Measurements from ENCODE around the gene MANEAL. TPM values are rescaled to one million over a fixed set of nuclear protein-coding genes. Genes with fewer than 3 reads are reported as not detected.

The MANEAL gene
- polyA plus RNA-seq, 3 donors = 0.24 to 0.56 TPM; not detected in 1

DNA sequence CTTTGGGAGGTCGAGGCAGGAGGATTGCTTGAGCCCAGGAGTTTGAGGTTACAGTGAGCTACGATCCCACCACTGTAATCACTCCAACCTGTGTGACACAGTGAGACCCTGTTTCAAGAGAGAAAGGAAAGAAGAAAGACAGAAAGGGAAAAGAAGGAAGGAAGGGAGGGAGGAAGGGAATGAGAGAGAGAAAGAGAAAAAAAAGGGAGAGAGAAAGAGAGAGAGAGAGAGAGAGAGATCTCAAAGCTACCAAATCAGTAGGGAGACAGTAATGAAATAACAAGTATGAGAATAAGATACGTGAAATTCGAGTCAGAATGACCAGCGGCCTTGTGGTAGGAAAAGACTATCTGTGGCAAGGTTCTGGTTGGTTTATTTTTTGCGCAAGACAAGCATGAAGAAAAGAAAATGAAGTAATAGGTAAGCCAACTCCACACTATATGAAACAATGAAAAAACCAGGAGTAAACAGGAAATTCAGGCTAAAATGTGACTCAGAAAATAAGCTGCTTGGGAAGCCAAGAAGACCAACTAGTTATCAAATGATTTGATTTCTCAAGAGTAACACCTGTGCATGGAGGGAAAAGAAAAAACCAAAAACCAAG lies 56.8 kb downstream of the MANEAL start:
- Histone ChIP-seq H3K4me2 (replicated peaks; ENCODE audit: extremely low read depth, low read length, poor library complexity, severe bottlenecking) (peak overlapping the region; percentile 77), H3K79me2 (ENCODE audit: insufficient read depth, low read length) (peaks cover 88% of the 10 kb centered on the region), H3K36me3 (replicated peaks in 1 of 2; ENCODE audit: control insufficient read depth in 1 of 2, insufficient read depth in 2 of 2, low read length in 2 of 2) (peaks cover 4 to 34% of the 10 kb centered on the region in 2 donors), H3K27me3 (ENCODE audit: control insufficient read depth in 2 of 2, insufficient read depth in 2 of 2, low read length in 2 of 2) (no peaks in the 10 kb centered on the region), H3K4me3 (replicated peaks in 1 of 3; ENCODE audit: low read depth in 2 of 3, low read length in 3 of 3) (peak overlapping the region in 2 of 3 experiments; percentile 36 to 65), H3K9me3 (replicated peaks in 1 of 2; ENCODE audit: control insufficient read depth in 1 of 2, insufficient read depth in 1 of 2, low read length in 2 of 2) (no peaks in the 10 kb centered on the region), H3K4me1 (ENCODE audit: control insufficient read depth in 1 of 2, insufficient read depth in 2 of 2, low read length in 2 of 2) (peaks cover 98 to 100% of the 10 kb centered on the region in 2 donors), H3K9ac (ENCODE audit: insufficient read depth, low read length, poor library complexity, severe bottlenecking) (peak overlapping the region; percentile 50), H4K20me1 (ENCODE audit: insufficient read depth, low read length) (peaks cover 5% of the 10 kb centered on the region), H3K27ac (ENCODE audit: low read depth in 1 of 2, low read length in 2 of 2) (peak overlapping the region; percentile 91 to 92), H2AFZ (ENCODE audit: insufficient read depth, low read depth, low read length, poor library complexity, severe bottlenecking) (no peak overlapping the region)
- Mint-ChIP-seq H3K36me3 (peaks cover 25 to 46% of the 10 kb centered on the region in 2 donors), H3K27me3 (ENCODE audit: low read depth in 3 of 3) (no peaks in the 10 kb centered on the region), H3K4me1 (peaks cover 15% of the 10 kb centered on the region), H3K9me3 (no peaks in the 10 kb centered on the region), H3K27ac (no peak overlapping the region), H3K4me3 (no peak overlapping the region)
- intact Hi-C loops (cut with micrococcal nuclease) = loop anchor here in 1 of 2 donors (10.0 kb wide), 1 partner anchor 256 kb away; the partner anchor contains the start of gene GNL2
- no peak for TF ChIP-seq CTCF (IDR thresholded peaks at IDR 0.05)
- WGBS (ENCODE audit: insufficient coverage) = 0% methylated on average over 2 of the region's 6 CpGs
- DNase-seq = peak; percentile 38 to 80 (median 60)

Other genes with a start within 250 kb of the MANEAL start
- 1 to 10 TPM; 1.6 to 6.8 (median 3.3) TPM for gene SNIP1, start 239.6 kb upstream of the MANEAL start, polyA plus RNA-seq
- gene DNALI1, start 236.9 kb upstream of the MANEAL start, polyA plus RNA-seq = not detected
- 10 to 100 TPM; 22.2 to 37.2 (median 35.4) TPM for gene GNL2, start 197.9 kb upstream of the MANEAL start, polyA plus RNA-seq
- not detected for gene RSPO1, start 159.0 kb upstream of the MANEAL start, polyA plus RNA-seq
- gene CDCA8, start 101.3 kb upstream of the MANEAL start, polyA plus RNA-seq = under 1 TPM; 0.09 to 0.67 (median 0.60) TPM
- not detected for gene EPHA10, start 28.7 kb upstream of the MANEAL start, polyA plus RNA-seq
- 10 to 100 TPM; 15.5 to 29.5 (median 22.9) TPM for gene C1orf122, start 13.9 kb downstream of the MANEAL start, polyA plus RNA-seq
- gene YRDC, start 14.4 kb downstream of the MANEAL start, polyA plus RNA-seq = 10 to 100 TPM; 10.4 to 29.6 (median 13.3) TPM
- 10 to 100 TPM; 17.1 to 41.0 (median 29.6) TPM for gene MTF1, start 65.7 kb downstream of the MANEAL start, polyA plus RNA-seq
- gene INPP5B, start 153.2 kb downstream of the MANEAL start, polyA plus RNA-seq = 10 to 100 TPM in 1 of 3 donors, 1 to 10 TPM in 2; 3.0 to 13.1 (median 5.8) TPM
- gene SF3A3, start 196.2 kb downstream of the MANEAL start, polyA plus RNA-seq = 10 to 100 TPM; 24.4 to 55.7 (median 53.3) TPM
- gene FHL3, start 211.7 kb downstream of the MANEAL start, polyA plus RNA-seq = 10 to 100 TPM; 24.7 to 32.3 (median 26.1) TPM
- 10 to 100 TPM; 10.9 to 26.0 (median 20.5) TPM for gene UTP11, start 218.9 kb downstream of the MANEAL start, polyA plus RNA-seq